Endothelial cell (in vitro differentiated cells): ENCODE measurements around the gene CAMTA1. TPM values are rescaled to one million over a fixed set of nuclear protein-coding genes. Genes with fewer than 3 reads are reported as not detected.

Experiments used
- DNase-seq: peaks from one replicate; pipeline ENCODE4 v3.0.0; 2021; ENCODE audit warnings: low spot score
- H3K27ac Mint-ChIP-seq: one replicate; pipeline ENCODE4 v1.8.0; 2021; ENCODE audit warnings: mixed read lengths, inconsistent platforms; ENCODE audit not compliant: unreplicated experiment
- H3K27me3 Mint-ChIP-seq: one replicate; pipeline ENCODE4 v1.8.0; 2021; ENCODE audit warnings: mild to moderate bottlenecking, moderate library complexity, mixed read lengths, inconsistent platforms; ENCODE audit not compliant: unreplicated experiment
- H3K36me3 Mint-ChIP-seq: one replicate; pipeline ENCODE4 v1.8.0; 2021; ENCODE audit warnings: mild to moderate bottlenecking, low read depth, mixed read lengths, inconsistent platforms; ENCODE audit not compliant: unreplicated experiment
- H3K4me1 Mint-ChIP-seq: one replicate; pipeline ENCODE4 v1.8.0; 2021; ENCODE audit warnings: mild to moderate bottlenecking, mixed read lengths, inconsistent platforms; ENCODE audit not compliant: unreplicated experiment
- H3K4me3 Mint-ChIP-seq: one replicate; pipeline ENCODE4 v1.8.0; 2021; ENCODE audit warnings: mild to moderate bottlenecking, mixed read lengths, inconsistent platforms; ENCODE audit not compliant: unreplicated experiment
- H3K9me3 Mint-ChIP-seq: one replicate; pipeline ENCODE4 v1.8.0; 2021; ENCODE audit warnings: mixed read lengths, inconsistent platforms; ENCODE audit not compliant: unreplicated experiment
- CTCF ChIP-seq: fragments of 200-600 bp; sonication (generic); IDR thresholded peaks from one replicate; pipeline ENCODE4 v1.5.0; 2021; ENCODE audit warnings: antibody characterized with exemption; ENCODE audit not compliant: unreplicated experiment
- total RNA-seq: library from RNA; stranded (reverse); fragmentation: NEBNext Ultra II Directional; extraction: Animal tissue kit (Norgen Biotek cat#: 25700); gene quantifications from one replicate; pipeline ENCODE4 v1.2.1, GENCODE V29; 2021; ENCODE audit not compliant: unreplicated experiment

Gene CAMTA1
- total RNA-seq, 1 donor from 2014 or later, result 87.3 TPM

- DNase-seq, result no peak
- no peak for TF ChIP-seq CTCF
- peaks cover 4% of the 10 kb centered on the region for H3K36me3 Mint-ChIP-seq
- peaks cover 4% of the 10 kb centered on the region for H3K27me3 Mint-ChIP-seq
- no peak overlapping the region for H3K4me3 Mint-ChIP-seq
- H3K4me1 Mint-ChIP-seq, result no peaks in the 10 kb centered on the region
- H3K9me3 Mint-ChIP-seq, result no peaks in the 10 kb centered on the region
- no peak overlapping the region for H3K27ac Mint-ChIP-seq
Observed at GRCh38 chr1:6951536-6951935, 166.3 kb downstream of the CAMTA1 start.

DNA sequence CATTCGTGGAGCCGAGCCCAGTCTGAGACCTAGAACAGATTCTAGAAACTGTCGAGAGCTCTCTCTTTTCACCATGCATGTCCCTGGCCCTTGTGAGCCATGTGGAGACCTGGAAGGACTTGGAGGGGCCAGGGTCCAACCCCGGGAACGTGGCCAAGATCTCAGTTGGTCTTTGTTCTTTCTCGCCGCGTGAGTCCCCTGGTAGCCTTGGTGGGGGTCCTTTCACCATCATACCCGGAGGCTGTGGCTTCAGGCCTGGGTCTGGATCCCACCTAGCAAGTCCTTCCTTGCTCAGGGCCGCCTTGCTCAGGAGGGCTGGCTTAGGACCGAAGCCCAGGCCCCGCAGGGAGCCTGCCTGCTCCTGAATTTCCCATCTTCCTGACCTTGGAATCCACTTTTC, 168.0 kb downstream of the CAMTA1 start:
- H3K27me3 Mint-ChIP-seq, result peaks cover 6% of the 10 kb centered on the region
- no peak overlapping the region for H3K4me3 Mint-ChIP-seq
- H3K4me1 Mint-ChIP-seq, result no peaks in the 10 kb centered on the region
- DNase-seq, result no peak
- no peaks in the 10 kb centered on the region for H3K9me3 Mint-ChIP-seq
- TF ChIP-seq CTCF, result no peak
- peaks cover 4% of the 10 kb centered on the region for H3K36me3 Mint-ChIP-seq
- H3K27ac Mint-ChIP-seq, result no peak overlapping the region

GRCh38 chr1:6953907-6954364, 168.7 kb downstream of the CAMTA1 start:
- TF ChIP-seq CTCF, result no peak

GRCh38 chr1:6954591-6954990, 169.3 kb downstream of the CAMTA1 start:
- no peak for DNase-seq
- peaks cover 4% of the 10 kb centered on the region for H3K36me3 Mint-ChIP-seq
- H3K9me3 Mint-ChIP-seq, result no peaks in the 10 kb centered on the region
- no peak overlapping the region for H3K27ac Mint-ChIP-seq
- no peak overlapping the region for H3K4me3 Mint-ChIP-seq
- peaks cover 6% of the 10 kb centered on the region for H3K27me3 Mint-ChIP-seq
- TF ChIP-seq CTCF, result no peak
- H3K4me1 Mint-ChIP-seq, result no peaks in the 10 kb centered on the region

More at GRCh38 chr1:6953907-6954364, 168.7 kb downstream of the CAMTA1 start:
- DNase-seq, result no peak
- H3K9me3 Mint-ChIP-seq, result no peaks in the 10 kb centered on the region
- no peak overlapping the region for H3K4me3 Mint-ChIP-seq
- H3K4me1 Mint-ChIP-seq, result no peaks in the 10 kb centered on the region
- H3K27me3 Mint-ChIP-seq, result peaks cover 6% of the 10 kb centered on the region
- peaks cover 4% of the 10 kb centered on the region for H3K36me3 Mint-ChIP-seq
- no peak overlapping the region for H3K27ac Mint-ChIP-seq

- no peaks in the 10 kb centered on the region for H3K9me3 Mint-ChIP-seq
- H3K36me3 Mint-ChIP-seq, result peaks cover 4% of the 10 kb centered on the region
- H3K4me1 Mint-ChIP-seq, result no peaks in the 10 kb centered on the region
- no peak for TF ChIP-seq CTCF
- peaks cover 6% of the 10 kb centered on the region for H3K27me3 Mint-ChIP-seq
- no peak for DNase-seq
- H3K4me3 Mint-ChIP-seq, result no peak overlapping the region
- no peak overlapping the region for H3K27ac Mint-ChIP-seq
Observed at GRCh38 chr1:6955357-6956094, 170.3 kb downstream of the CAMTA1 start.
